GM18858 (cell line): Measurements from ENCODE around the gene SMDT1.

ENCODE experiments used
- ATAC-seq: cut with Tn5 transposase; IDR thresholded peaks from one replicate; pipeline ENCODE4 v1.9.1; 2021; ENCODE audit not compliant: unreplicated experiment

Gene SMDT1

GRCh38 chr22:42079319-42080251 lies at the start of gene SMDT1:
SMDT1 (plus strand) TSS chr22:42079700; CDS start chr22:42079769, 69 bp downstream.
- ATAC-seq: peak; percentile 71

- ATAC-seq: no peak
Measured at GRCh38 chr22:42033263-42034181, 46.0 kb upstream of the SMDT1 start.

GRCh38 chr22:42035256-42035655 lies 44.2 kb upstream of the SMDT1 start:
- ATAC-seq: no peak

GRCh38 chr22:42039271-42039670 lies 40.2 kb upstream of the SMDT1 start:
- no peak for ATAC-seq

- no peak for ATAC-seq
Measured at GRCh38 chr22:42041784-42042183, 37.7 kb upstream of the SMDT1 start.

GRCh38 chr22:42050641-42051180 lies 28.8 kb upstream of the SMDT1 start:
- no peak for ATAC-seq

GRCh38 chr22:42052765-42053164 lies 26.7 kb upstream of the SMDT1 start:
- no peak for ATAC-seq

- ATAC-seq: no peak
Measured at GRCh38 chr22:42056757-42057511, 22.6 kb upstream of the SMDT1 start.

- no peak for ATAC-seq
Measured at GRCh38 chr22:42060489-42060888, 19.0 kb upstream of the SMDT1 start.

GRCh38 chr22:42061041-42061440 lies 18.5 kb upstream of the SMDT1 start:
- ATAC-seq: no peak

- no peak for ATAC-seq
Measured at GRCh38 chr22:42062506-42063170, 16.9 kb upstream of the SMDT1 start.

- ATAC-seq: no peak
Measured at GRCh38 chr22:42064629-42065028, 14.9 kb upstream of the SMDT1 start.

- no peak for ATAC-seq
Measured at GRCh38 chr22:42065438-42066125, 13.9 kb upstream of the SMDT1 start.

GRCh38 chr22:42066126-42066761 lies 13.3 kb upstream of the SMDT1 start:
- no peak for ATAC-seq

GRCh38 chr22:42066937-42067336 lies 12.6 kb upstream of the SMDT1 start:
- no peak for ATAC-seq

- no peak for ATAC-seq
Measured at GRCh38 chr22:42067671-42068251, 11.7 kb upstream of the SMDT1 start.

- no peak for ATAC-seq
Measured at GRCh38 chr22:42068291-42068690, 11.2 kb upstream of the SMDT1 start.

- no peak for ATAC-seq
Measured at GRCh38 chr22:42069801-42070516, 9.5 kb upstream of the SMDT1 start.
